Measurements from ENCODE around the gene WDR91. TPM values are rescaled to one million over a fixed set of nuclear protein-coding genes. Genes with fewer than 3 reads are reported as not detected.

Gene WDR91
- total and polyA plus RNA-seq, 4 donors: 5.8 to 19.0 (median 9.2) TPM

GRCh38 chr7:135242096-135242684, 30.9 kb upstream of the WDR91 start:
- TF ChIP-seq SP1 (IDR thresholded peaks at IDR 0.05) (no peak), TAF1 (conservative IDR thresholded peaks at IDR 0.05) (no peak), EGR1 (IDR thresholded peaks at IDR 0.05; ENCODE audit: low read depth in 2 of 2) (no peak), HNF4A (conservative IDR thresholded peaks at IDR 0.05) (no peak), NR2F2 (IDR thresholded peaks at IDR 0.05) (no peak), RAD21 (IDR thresholded peaks at IDR 0.05) (no peak), YY1 (IDR thresholded peaks at IDR 0.05) (no peak), HNF4G (IDR thresholded peaks at IDR 0.05) (no peak), JUND (IDR thresholded peaks at IDR 0.05) (no peak), FOXA1 (IDR thresholded peaks at IDR 0.05) (no peak), GABPA (IDR thresholded peaks at IDR 0.05 in 1 of 2, conservative IDR thresholded peaks at IDR 0.05 in 1 of 2) (no peak), RXRA (IDR thresholded peaks at IDR 0.05) (no peak), FOXA2 (IDR thresholded peaks at IDR 0.05) (no peak)
- TF ChIP-seq, protein P1, sequence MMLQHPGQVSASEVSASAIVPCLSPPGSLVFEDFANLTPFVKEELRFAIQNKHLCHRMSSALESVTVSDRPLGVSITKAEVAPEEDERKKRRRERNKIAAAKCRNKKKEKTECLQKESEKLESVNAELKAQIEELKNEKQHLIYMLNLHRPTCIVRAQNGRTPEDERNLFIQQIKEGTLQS (IDR thresholded peaks at IDR 0.05): no peak
- TF ChIP-seq, protein P2, sequence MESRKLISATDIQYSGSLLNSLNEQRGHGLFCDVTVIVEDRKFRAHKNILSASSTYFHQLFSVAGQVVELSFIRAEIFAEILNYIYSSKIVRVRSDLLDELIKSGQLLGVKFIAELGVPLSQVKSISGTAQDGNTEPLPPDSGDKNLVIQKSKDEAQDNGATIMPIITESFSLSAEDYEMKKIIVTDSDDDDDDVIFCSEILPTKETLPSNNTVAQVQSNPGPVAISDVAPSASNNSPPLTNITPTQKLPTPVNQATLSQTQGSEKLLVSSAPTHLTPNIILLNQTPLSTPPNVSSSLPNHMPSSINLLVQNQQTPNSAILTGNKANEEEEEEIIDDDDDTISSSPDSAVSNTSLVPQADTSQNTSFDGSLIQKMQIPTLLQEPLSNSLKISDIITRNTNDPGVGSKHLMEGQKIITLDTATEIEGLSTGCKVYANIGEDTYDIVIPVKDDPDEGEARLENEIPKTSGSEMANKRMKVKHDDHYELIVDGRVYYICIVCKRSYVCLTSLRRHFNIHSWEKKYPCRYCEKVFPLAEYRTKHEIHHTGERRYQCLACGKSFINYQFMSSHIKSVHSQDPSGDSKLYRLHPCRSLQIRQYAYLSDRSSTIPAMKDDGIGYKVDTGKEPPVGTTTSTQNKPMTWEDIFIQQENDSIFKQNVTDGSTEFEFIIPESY (IDR thresholded peaks at IDR 0.05): no peak
- TF ChIP-seq, protein P3, sequence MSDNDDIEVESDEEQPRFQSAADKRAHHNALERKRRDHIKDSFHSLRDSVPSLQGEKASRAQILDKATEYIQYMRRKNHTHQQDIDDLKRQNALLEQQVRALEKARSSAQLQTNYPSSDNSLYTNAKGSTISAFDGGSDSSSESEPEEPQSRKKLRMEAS (IDR thresholded peaks at IDR 0.05): no peak
- TF ChIP-seq, protein P4, sequence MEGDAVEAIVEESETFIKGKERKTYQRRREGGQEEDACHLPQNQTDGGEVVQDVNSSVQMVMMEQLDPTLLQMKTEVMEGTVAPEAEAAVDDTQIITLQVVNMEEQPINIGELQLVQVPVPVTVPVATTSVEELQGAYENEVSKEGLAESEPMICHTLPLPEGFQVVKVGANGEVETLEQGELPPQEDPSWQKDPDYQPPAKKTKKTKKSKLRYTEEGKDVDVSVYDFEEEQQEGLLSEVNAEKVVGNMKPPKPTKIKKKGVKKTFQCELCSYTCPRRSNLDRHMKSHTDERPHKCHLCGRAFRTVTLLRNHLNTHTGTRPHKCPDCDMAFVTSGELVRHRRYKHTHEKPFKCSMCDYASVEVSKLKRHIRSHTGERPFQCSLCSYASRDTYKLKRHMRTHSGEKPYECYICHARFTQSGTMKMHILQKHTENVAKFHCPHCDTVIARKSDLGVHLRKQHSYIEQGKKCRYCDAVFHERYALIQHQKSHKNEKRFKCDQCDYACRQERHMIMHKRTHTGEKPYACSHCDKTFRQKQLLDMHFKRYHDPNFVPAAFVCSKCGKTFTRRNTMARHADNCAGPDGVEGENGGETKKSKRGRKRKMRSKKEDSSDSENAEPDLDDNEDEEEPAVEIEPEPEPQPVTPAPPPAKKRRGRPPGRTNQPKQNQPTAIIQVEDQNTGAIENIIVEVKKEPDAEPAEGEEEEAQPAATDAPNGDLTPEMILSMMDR (IDR thresholded peaks at IDR 0.05; ENCODE audit: low read depth, low read length, missing input control): no peak
- TF ChIP-seq, protein P5, sequence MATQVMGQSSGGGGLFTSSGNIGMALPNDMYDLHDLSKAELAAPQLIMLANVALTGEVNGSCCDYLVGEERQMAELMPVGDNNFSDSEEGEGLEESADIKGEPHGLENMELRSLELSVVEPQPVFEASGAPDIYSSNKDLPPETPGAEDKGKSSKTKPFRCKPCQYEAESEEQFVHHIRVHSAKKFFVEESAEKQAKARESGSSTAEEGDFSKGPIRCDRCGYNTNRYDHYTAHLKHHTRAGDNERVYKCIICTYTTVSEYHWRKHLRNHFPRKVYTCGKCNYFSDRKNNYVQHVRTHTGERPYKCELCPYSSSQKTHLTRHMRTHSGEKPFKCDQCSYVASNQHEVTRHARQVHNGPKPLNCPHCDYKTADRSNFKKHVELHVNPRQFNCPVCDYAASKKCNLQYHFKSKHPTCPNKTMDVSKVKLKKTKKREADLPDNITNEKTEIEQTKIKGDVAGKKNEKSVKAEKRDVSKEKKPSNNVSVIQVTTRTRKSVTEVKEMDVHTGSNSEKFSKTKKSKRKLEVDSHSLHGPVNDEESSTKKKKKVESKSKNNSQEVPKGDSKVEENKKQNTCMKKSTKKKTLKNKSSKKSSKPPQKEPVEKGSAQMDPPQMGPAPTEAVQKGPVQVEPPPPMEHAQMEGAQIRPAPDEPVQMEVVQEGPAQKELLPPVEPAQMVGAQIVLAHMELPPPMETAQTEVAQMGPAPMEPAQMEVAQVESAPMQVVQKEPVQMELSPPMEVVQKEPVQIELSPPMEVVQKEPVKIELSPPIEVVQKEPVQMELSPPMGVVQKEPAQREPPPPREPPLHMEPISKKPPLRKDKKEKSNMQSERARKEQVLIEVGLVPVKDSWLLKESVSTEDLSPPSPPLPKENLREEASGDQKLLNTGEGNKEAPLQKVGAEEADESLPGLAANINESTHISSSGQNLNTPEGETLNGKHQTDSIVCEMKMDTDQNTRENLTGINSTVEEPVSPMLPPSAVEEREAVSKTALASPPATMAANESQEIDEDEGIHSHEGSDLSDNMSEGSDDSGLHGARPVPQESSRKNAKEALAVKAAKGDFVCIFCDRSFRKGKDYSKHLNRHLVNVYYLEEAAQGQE (IDR thresholded peaks at IDR 0.05): no peak
- no peaks in the 10 kb centered on the region for H3K4me1 ChIP-seq (ENCODE audit: control insufficient read depth in 4 of 4, insufficient read depth in 4 of 4, low read length in 3 of 4)
- WGBS: 84% methylated on average over 5 of the region's 5 CpGs
- H3K36me3 ChIP-seq (ENCODE audit: control insufficient read depth in 4 of 4, insufficient read depth in 3 of 4, low read depth in 1 of 4, low read length in 3 of 4): no peaks in the 10 kb centered on the region
- H3K9me3 ChIP-seq (ENCODE audit: control insufficient read depth in 4 of 4, low read length in 3 of 4): no peaks in the 10 kb centered on the region
- H3K27me3 ChIP-seq (ENCODE audit: control insufficient read depth in 4 of 4, insufficient read depth in 4 of 4, low read length in 3 of 4): no peaks in the 10 kb centered on the region
- no peak overlapping the region for H3K27ac ChIP-seq (ENCODE audit: low read depth in 1 of 2, low read length in 2 of 2)
- peak; percentile 9 for DNase-seq (ENCODE audit: low spot score)
- no peak overlapping the region for H3K9ac ChIP-seq (ENCODE audit: low read depth in 1 of 2, low read length in 2 of 2)
- no peak overlapping the region for H3K4me3 ChIP-seq (ENCODE audit: low read depth in 1 of 3, low read length in 3 of 3)

Measured in liver (tissue), 9 donors.